Pons (tissue), 1 donor: ENCODE data around the gene ANKLE1.
A peak's percentile ranks its signal among the peaks of the same experiment; 100 is the strongest.

ENCODE experiments used
- DNase-seq: peaks from one replicate; pipeline ENCODE4 v3.0.0-alpha.2; 2016; ENCODE audit warnings: low spot score

ANKLE1 gene

GRCh38 chr19:17281391-17282304, at the start of gene ANKLE1:
TSS of gene ANKLE1 (plus strand) at chr19:17281901. CDS start at chr19:17281921, 20 bp downstream.
- no peak for DNase-seq

- no peak for DNase-seq
These were observed 49.4 kb upstream of the ANKLE1 start for GRCh38 chr19:17232258-17232657.

- no peak for DNase-seq
These were observed 46.8 kb upstream of the ANKLE1 start for GRCh38 chr19:17234911-17235299.

GRCh38 chr19:17235300-17235970, 46.3 kb upstream of the ANKLE1 start:
- DNase-seq: peak; percentile 43

GRCh38 chr19:17235971-17236777, 45.5 kb upstream of the ANKLE1 start:
- DNase-seq: no peak

GRCh38 chr19:17236811-17237543, 44.7 kb upstream of the ANKLE1 start:
- no peak for DNase-seq

GRCh38 chr19:17237747-17238706, 43.7 kb upstream of the ANKLE1 start:
- no peak for DNase-seq

- DNase-seq: no peak
These were observed 41.5 kb upstream of the ANKLE1 start for GRCh38 chr19:17240062-17240752.

GRCh38 chr19:17240826-17241399, 40.8 kb upstream of the ANKLE1 start:
- no peak for DNase-seq

GRCh38 chr19:17242431-17243208, 39.1 kb upstream of the ANKLE1 start:
- DNase-seq: no peak

- no peak for DNase-seq
These were observed 38.4 kb upstream of the ANKLE1 start for GRCh38 chr19:17243211-17243829.

GRCh38 chr19:17243830-17244617, 37.7 kb upstream of the ANKLE1 start:
- DNase-seq: no peak

- no peak for DNase-seq
These were observed 36.8 kb upstream of the ANKLE1 start for GRCh38 chr19:17244618-17245534.

- DNase-seq: no peak
These were observed 36.1 kb upstream of the ANKLE1 start, which contains the start of gene NR2F6 for GRCh38 chr19:17245535-17245984. TSS of gene NR2F6 (minus strand) at chr19:17245919. CDS start at chr19:17245220, 699 bp downstream.

- no peak for DNase-seq
These were observed 34.8 kb upstream of the ANKLE1 start for GRCh38 chr19:17246681-17247425.
